ENCODE results near the gene DCTD. TPM values are rescaled to one million over a fixed set of nuclear protein-coding genes. Genes with fewer than 3 reads are reported as not detected.

The DCTD gene
- total RNA-seq, 1 experiment from 2014 or later: 113 TPM

- no peak for DNase-seq (ENCODE audit: low read depth)
These were observed 22.4 kb downstream of the DCTD start for GRCh38 chr4:182894681-182895275.

- DNase-seq (ENCODE audit: low read depth): no peak
These were observed 23.6 kb downstream of the DCTD start for GRCh38 chr4:182893474-182894080.

GRCh38 chr4:182893047-182893446, 24.1 kb downstream of the DCTD start:
- no peak for DNase-seq (ENCODE audit: low read depth)

GRCh38 chr4:182890202-182890601, 27.0 kb downstream of the DCTD start:
- DNase-seq (ENCODE audit: low read depth): no peak

GRCh38 chr4:182888891-182889290, 28.3 kb downstream of the DCTD start:
- no peak for DNase-seq (ENCODE audit: low read depth)

GRCh38 chr4:182886768-182887167, 30.4 kb downstream of the DCTD start:
- DNase-seq (ENCODE audit: low read depth): no peak

GRCh38 chr4:182886205-182886604, 31.0 kb downstream of the DCTD start:
- no peak for DNase-seq (ENCODE audit: low read depth)

- no peak for DNase-seq (ENCODE audit: low read depth)
These were observed 31.5 kb downstream of the DCTD start for GRCh38 chr4:182885738-182886077.

- DNase-seq (ENCODE audit: low read depth): no peak
These were observed 32.0 kb downstream of the DCTD start for GRCh38 chr4:182885022-182885737.

- no peak for DNase-seq (ENCODE audit: low read depth)
These were observed 33.1 kb downstream of the DCTD start for GRCh38 chr4:182884040-182884439.

GRCh38 chr4:182883351-182883750, 33.8 kb downstream of the DCTD start:
- no peak for DNase-seq (ENCODE audit: low read depth)

GRCh38 chr4:182881914-182882313, 35.3 kb downstream of the DCTD start:
- DNase-seq (ENCODE audit: low read depth): no peak

GRCh38 chr4:182880387-182881356, 36.5 kb downstream of the DCTD start:
- no peak for DNase-seq (ENCODE audit: low read depth)

- no peak for DNase-seq (ENCODE audit: low read depth)
These were observed 37.3 kb downstream of the DCTD start for GRCh38 chr4:182879913-182880312.

- no peak for DNase-seq (ENCODE audit: low read depth)
These were observed 38.3 kb downstream of the DCTD start for GRCh38 chr4:182878633-182879495.

GRCh38 chr4:182877326-182877883, 39.8 kb downstream of the DCTD start:
- no peak for DNase-seq (ENCODE audit: low read depth)

- DNase-seq (ENCODE audit: low read depth): no peak
These were observed 40.8 kb downstream of the DCTD start for GRCh38 chr4:182876427-182876826.

GRCh38 chr4:182875453-182876405, 41.5 kb downstream of the DCTD start:
- DNase-seq (ENCODE audit: low read depth): no peak

- DNase-seq (ENCODE audit: low read depth): no peak
These were observed 42.3 kb downstream of the DCTD start for GRCh38 chr4:182874797-182875345.
